ENCODE measurements around the gene RNF112. TPM values are rescaled to one million over a fixed set of nuclear protein-coding genes. Genes with fewer than 3 reads are reported as not detected.

The RNF112 gene
- total RNA-seq, 4 donors from 2014 or later, result 1.4 to 7.6 (median 2.6) TPM

DNA sequence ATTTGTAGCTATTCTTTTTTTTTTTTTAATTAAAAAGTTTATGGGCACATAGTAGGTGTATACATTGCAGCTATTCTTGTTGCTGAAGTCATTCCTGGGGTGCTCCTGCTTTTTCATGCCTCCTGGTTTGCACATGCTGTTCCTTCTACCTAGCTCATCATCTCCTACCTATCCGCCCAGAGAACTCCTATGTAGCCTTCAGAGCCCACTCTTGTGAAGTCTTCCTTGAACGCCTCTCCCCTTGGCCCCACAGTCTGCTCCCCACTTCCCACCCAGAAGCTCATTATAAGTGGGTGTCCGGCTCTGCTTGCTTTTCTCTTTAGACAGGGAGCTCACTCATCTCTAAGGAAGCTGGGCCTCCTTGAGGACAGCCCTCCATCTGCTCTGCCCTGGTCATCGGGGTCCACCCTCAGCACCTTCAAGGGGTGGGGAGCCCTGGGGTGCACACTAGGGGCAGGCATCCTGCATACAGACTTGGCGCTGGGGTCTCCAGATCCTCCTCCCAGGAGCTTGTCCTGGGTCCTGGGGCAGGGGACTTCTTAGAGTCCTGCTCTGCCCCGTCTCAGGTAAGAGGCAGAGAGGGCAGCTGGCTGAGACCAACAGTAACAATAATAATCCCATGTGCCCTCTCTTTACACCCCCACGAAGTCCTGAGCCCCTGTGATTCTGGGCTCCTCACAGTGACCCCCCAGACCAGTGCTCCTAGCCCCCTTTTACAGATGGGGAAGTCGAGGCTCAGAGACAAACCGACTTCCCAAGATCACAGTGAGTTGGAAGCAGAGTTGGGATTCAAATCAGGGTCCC lies 45.0 kb upstream of the RNF112 start:
- no peak overlapping the region for H3K4me3 ChIP-seq
- WGBS, 2 donors (ENCODE audit: low coverage in 1 of 2), result 80 to 100% methylated on average over 1 to 3 of the region's 9 CpGs
- H3K4me1 ChIP-seq, result peaks cover 0 to 36% (median 13%) of the 10 kb centered on the region in 3 donors
- H3K9me3 ChIP-seq, result no peaks in the 10 kb centered on the region
- no peaks in the 10 kb centered on the region for H3K36me3 ChIP-seq
- no peak for ATAC-seq
- TF ChIP-seq, protein P1, sequence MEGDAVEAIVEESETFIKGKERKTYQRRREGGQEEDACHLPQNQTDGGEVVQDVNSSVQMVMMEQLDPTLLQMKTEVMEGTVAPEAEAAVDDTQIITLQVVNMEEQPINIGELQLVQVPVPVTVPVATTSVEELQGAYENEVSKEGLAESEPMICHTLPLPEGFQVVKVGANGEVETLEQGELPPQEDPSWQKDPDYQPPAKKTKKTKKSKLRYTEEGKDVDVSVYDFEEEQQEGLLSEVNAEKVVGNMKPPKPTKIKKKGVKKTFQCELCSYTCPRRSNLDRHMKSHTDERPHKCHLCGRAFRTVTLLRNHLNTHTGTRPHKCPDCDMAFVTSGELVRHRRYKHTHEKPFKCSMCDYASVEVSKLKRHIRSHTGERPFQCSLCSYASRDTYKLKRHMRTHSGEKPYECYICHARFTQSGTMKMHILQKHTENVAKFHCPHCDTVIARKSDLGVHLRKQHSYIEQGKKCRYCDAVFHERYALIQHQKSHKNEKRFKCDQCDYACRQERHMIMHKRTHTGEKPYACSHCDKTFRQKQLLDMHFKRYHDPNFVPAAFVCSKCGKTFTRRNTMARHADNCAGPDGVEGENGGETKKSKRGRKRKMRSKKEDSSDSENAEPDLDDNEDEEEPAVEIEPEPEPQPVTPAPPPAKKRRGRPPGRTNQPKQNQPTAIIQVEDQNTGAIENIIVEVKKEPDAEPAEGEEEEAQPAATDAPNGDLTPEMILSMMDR (IDR thresholded peaks at IDR 0.05), result no peak
- TF ChIP-seq POLR2A (IDR thresholded peaks at IDR 0.05) (no peak), POLR2AphosphoS5 (IDR thresholded peaks at IDR 0.05) (no peak), EP300 (IDR thresholded peaks at IDR 0.05) (no peak)
- no peaks in the 10 kb centered on the region for H3K27me3 ChIP-seq
- H3K27ac ChIP-seq, result no peak overlapping the region

DNA sequence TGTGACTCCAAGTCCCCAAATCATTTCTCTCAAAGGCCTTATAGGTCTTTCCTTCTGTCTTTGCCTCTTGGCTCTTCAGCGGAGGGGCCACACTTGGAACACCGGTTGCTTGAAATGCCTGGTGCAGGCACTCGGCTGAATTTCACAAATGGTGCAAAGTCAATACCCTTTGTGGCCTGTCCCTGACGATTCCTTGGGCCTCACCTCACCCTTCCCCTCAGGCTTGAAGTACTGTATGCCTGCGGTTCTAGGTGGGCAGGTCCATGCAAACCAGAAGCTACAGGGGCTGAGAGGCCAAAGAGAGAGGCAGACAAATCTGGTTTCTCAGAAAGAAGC lies 44.4 kb upstream of the RNF112 start:
- TF ChIP-seq POLR2A (IDR thresholded peaks at IDR 0.05) (no peak), EP300 (IDR thresholded peaks at IDR 0.05) (no peak), POLR2AphosphoS5 (IDR thresholded peaks at IDR 0.05) (no peak)
- TF ChIP-seq, protein P1 (IDR thresholded peaks at IDR 0.05), result no peak
- no peaks in the 10 kb centered on the region for H3K27me3 ChIP-seq
- H3K4me3 ChIP-seq, result no peak overlapping the region
- no peak overlapping the region for H3K27ac ChIP-seq
- H3K4me1 ChIP-seq, result peaks cover 0 to 31% (median 13%) of the 10 kb centered on the region in 3 donors
- 80% methylated on average over 1 of the region's 5 CpGs; no CpG with 5 or more reads in 1 of the 2 donors for WGBS, 2 donors (ENCODE audit: low coverage in 1 of 2)
- no peaks in the 10 kb centered on the region for H3K9me3 ChIP-seq
- H3K36me3 ChIP-seq, result no peaks in the 10 kb centered on the region
- ATAC-seq, result no peak

DNA sequence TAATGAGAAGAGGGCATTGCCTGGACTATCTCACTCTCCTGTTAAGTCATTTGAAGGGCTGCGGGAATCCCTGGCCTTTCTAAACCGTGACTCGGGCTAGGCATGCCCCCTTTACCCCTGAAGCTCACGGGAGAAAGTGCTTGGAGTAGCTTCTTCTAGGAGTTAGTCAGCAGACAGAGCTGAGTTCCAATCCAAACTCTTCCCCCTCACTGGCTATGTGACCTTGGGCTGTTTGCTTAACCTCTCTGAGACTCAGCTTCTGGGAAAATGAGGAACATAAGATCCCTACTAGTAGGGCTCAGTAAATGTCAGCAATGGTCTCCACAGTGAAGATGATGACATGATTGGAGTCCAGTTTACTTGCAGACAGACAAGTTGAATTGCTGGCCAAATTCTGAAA lies 42.8 kb upstream of the RNF112 start:
- TF ChIP-seq EP300 (IDR thresholded peaks at IDR 0.05), result no peak
- ATAC-seq, result no peak

DNA sequence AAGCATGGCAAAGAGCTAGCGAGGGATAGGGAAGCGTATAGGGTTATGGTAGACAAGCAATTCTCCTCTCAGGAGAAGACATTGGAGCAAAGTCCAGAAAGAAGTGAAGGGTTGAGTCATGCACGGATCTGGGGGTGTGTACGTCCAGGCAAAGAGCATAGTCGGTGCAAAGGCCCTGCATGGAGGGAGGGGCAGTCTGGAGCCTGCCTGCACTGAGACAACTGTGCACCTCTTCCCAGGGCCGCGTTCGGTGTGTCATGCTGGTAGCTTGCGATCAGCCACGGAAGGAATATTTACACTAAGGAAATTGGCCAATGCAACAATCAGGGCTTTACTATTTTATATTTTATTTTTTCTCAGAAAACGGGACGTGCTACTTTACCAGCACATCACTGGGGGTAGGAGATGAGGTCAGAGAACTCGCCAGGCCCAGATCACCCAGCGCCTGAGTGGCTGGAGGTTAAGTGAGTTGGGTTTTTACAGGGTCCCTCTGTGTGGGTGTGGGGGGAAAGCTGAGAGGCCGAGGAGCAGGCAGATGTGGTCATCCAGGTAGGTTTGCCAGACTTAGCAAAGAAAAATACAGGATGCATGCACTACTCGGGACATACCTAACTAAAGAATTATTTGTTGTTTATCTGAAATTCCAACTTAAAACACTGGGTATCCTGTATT lies 41.8 kb upstream of the RNF112 start:
- ATAC-seq, result no peak
- WGBS, 2 donors (ENCODE audit: low coverage in 1 of 2), result 82 to 85% methylated on average over 10 to 12 of the region's 16 CpGs
- Histone ChIP-seq H3K4me1 (peaks cover 0 to 16% (median 4%) of the 10 kb centered on the region in 3 donors), H3K36me3 (no peaks in the 10 kb centered on the region), H3K9me3 (no peaks in the 10 kb centered on the region), H3K27me3 (no peaks in the 10 kb centered on the region), H3K27ac (peak overlapping the region in 1 of 4 donors; percentile 19), H3K4me3 (no peak overlapping the region)
- TF ChIP-seq POLR2A (IDR thresholded peaks at IDR 0.05) (no peak), EP300 (IDR thresholded peaks at IDR 0.05) (no peak), POLR2AphosphoS5 (IDR thresholded peaks at IDR 0.05) (no peak)
- TF ChIP-seq, protein P1 (IDR thresholded peaks at IDR 0.05), result no peak

More for the DNA sequence above, 42.8 kb upstream of the RNF112 start:
- H3K27ac ChIP-seq, result no peak overlapping the region
- no peaks in the 10 kb centered on the region for H3K27me3 ChIP-seq
- no peak overlapping the region for H3K4me3 ChIP-seq
- no peaks in the 10 kb centered on the region for H3K9me3 ChIP-seq
- H3K4me1 ChIP-seq, result peaks cover 0 to 19% (median 4%) of the 10 kb centered on the region in 3 donors
- WGBS, 2 donors (ENCODE audit: low coverage in 1 of 2), result 96% methylated on average over 4 of the region's 4 CpGs; no CpG with 5 or more reads in 1 of the 2 donors
- no peaks in the 10 kb centered on the region for H3K36me3 ChIP-seq

DNA sequence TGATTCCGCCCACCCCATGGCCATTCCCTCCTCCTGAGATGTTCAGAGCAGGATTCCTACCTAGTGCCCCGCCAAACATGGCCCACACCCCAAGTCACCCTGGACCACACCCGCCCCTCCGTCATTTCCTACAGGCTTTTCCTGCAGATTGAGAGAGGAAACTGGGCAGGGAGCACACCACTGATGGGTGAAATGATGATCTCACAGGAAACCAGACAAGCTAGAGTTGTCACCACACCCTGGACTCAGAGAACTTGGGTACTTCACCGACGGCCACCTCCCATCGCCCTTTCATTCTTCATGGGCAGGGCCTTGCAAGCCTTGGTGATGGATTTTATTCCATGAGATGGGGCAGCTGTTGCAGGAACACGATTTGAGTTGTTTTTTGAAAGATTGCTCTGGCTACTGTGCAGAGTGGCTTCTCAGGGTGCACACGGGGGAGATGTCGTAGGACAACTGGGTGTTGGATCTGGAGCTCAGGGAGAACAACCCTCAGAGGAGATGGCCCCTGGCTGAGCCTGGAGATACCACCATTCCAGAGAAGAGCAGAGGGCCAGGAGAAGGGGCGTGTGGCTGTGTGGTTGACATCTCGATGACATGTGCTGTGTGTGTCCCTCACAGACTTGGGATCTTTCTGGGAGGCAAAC lies 41.1 kb upstream of the RNF112 start:
- Histone ChIP-seq H3K27me3 (no peaks in the 10 kb centered on the region), H3K27ac (peak overlapping the region in 2 of 4 donors; percentile 19 to 33), H3K4me3 (no peak overlapping the region), H3K36me3 (no peaks in the 10 kb centered on the region), H3K4me1 (peaks cover 0 to 16% (median 4%) of the 10 kb centered on the region in 3 donors), H3K9me3 (no peaks in the 10 kb centered on the region)
- 73 to 81% methylated on average over 6 to 7 of the region's 12 CpGs for WGBS, 2 donors (ENCODE audit: low coverage in 1 of 2)
- TF ChIP-seq POLR2A (IDR thresholded peaks at IDR 0.05), result no peak
- TF ChIP-seq EP300 (IDR thresholded peaks at IDR 0.05), result no peak
- TF ChIP-seq, protein P1 (IDR thresholded peaks at IDR 0.05), result no peak
- no peak for TF ChIP-seq POLR2AphosphoS5 (IDR thresholded peaks at IDR 0.05)
- ATAC-seq, result peak; percentile 58
